Measurements from ENCODE around the gene PCSK5. TPM values are rescaled to one million over a fixed set of nuclear protein-coding genes. Genes with fewer than 3 reads are reported as not detected.

Gene PCSK5
- polyA plus RNA-seq, 1 donor (not counting 4 experiments of a cell fraction or from before 2014, with no cell fraction given): 1.9 TPM

DNA sequence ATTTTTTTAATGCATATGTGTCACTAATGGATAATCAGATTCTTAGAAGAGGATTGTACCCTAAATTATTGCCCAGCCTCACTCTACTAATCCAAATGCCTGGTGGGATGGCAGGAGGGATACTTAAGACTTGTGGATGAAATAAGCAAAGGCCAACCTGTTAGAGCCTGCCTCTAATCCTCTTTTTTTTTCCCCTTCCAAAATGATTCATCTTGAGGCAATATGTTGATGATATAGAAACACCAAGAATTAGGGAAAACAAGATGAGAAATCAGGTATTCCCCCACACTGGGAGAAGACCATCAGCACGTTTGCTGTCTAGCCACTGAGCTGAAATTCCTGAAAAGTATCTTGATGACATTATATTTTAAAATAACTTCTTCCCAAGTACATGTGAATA, 451.7 kb downstream of the PCSK5 start:
- no peak overlapping the region for H3K9ac ChIP-seq (ENCODE audit: control insufficient read depth, extremely low read depth, insufficient read depth, low read length)
- no peak for FAIRE-seq
- no peak overlapping the region for H2AFZ ChIP-seq (ENCODE audit: control insufficient read depth, low read length)
- no peaks in the 10 kb centered on the region for H3K9me3 ChIP-seq (ENCODE audit: control insufficient read depth, low read depth, low read length)
- no peaks in the 10 kb centered on the region for H3K4me1 ChIP-seq (ENCODE audit: control insufficient read depth, extremely low read depth, insufficient read depth, low read length)
- H3K27ac ChIP-seq (ENCODE audit: control insufficient read depth, insufficient read depth, low read length): no peak overlapping the region
- TF ChIP-seq EZH2 (IDR thresholded peaks at IDR 0.05; ENCODE audit: low read length): no peak
- no peak overlapping the region for H3K4me3 ChIP-seq (ENCODE audit: control insufficient read depth in 2 of 3, extremely low read depth in 1 of 3, insufficient read depth in 2 of 3, low read depth in 1 of 3, low read length in 3 of 3)
- no peaks in the 10 kb centered on the region for H3K9me1 ChIP-seq (ENCODE audit: control insufficient read depth, extremely low read depth, insufficient read depth, low read length)
- no peaks in the 10 kb centered on the region for H4K20me1 ChIP-seq (ENCODE audit: control insufficient read depth, extremely low read depth, insufficient read depth, low read length)
- H3K27me3 ChIP-seq (ENCODE audit: control insufficient read depth, extremely low read depth, insufficient read depth, low read length): no peaks in the 10 kb centered on the region
- H3K36me3 ChIP-seq (ENCODE audit: control insufficient read depth in 2 of 2, extremely low read depth in 1 of 2, insufficient read depth in 2 of 2, low read length in 2 of 2): no peaks in the 10 kb centered on the region
- no peaks in the 10 kb centered on the region for H3K79me2 ChIP-seq (ENCODE audit: control insufficient read depth, insufficient read depth, low read length)
- DNase-seq (ENCODE audit: low read depth, low spot score): no peak
- dilution Hi-C loops (cut with MboI; ENCODE audit: extremely low pct_ligation_motif_present, low sequenced_read_pairs): no loop called here
- H3K4me2 ChIP-seq (ENCODE audit: control insufficient read depth, extremely low read depth, insufficient read depth, low read depth, low read length): no peak overlapping the region

DNA sequence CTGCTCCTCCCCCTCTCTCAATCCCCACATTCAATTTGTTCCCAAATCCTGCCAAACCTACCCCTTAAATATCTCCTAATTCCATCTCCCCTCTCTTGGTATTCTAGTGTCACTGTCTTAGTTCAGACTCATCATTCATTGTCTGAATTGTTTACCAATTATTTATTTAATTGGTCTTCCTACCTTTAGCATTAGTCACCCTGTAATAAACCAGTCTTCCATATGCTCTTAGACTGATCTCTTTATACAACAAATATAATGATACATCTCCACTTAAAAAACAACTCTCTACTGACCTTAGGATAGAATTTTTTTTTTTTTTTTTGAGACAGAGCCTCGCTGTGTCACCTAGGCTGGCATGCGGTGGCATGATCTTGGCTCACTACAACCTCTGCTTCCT, 452.4 kb downstream of the PCSK5 start:
- no peak for FAIRE-seq
- dilution Hi-C loops (cut with MboI; ENCODE audit: extremely low pct_ligation_motif_present, low sequenced_read_pairs): no loop called here
- TF ChIP-seq EZH2 (IDR thresholded peaks at IDR 0.05; ENCODE audit: low read length): no peak
- TF ChIP-seq, protein P1, sequence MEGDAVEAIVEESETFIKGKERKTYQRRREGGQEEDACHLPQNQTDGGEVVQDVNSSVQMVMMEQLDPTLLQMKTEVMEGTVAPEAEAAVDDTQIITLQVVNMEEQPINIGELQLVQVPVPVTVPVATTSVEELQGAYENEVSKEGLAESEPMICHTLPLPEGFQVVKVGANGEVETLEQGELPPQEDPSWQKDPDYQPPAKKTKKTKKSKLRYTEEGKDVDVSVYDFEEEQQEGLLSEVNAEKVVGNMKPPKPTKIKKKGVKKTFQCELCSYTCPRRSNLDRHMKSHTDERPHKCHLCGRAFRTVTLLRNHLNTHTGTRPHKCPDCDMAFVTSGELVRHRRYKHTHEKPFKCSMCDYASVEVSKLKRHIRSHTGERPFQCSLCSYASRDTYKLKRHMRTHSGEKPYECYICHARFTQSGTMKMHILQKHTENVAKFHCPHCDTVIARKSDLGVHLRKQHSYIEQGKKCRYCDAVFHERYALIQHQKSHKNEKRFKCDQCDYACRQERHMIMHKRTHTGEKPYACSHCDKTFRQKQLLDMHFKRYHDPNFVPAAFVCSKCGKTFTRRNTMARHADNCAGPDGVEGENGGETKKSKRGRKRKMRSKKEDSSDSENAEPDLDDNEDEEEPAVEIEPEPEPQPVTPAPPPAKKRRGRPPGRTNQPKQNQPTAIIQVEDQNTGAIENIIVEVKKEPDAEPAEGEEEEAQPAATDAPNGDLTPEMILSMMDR (optimal IDR thresholded peaks at IDR 0.05 in 1 of 3, IDR thresholded peaks at IDR 0.05 in 1 of 3, conservative IDR thresholded peaks at IDR 0.05 in 1 of 3; ENCODE audit: extremely low read depth in 1 of 3, insufficient read depth in 2 of 3, low read length in 3 of 3): no peak

DNA sequence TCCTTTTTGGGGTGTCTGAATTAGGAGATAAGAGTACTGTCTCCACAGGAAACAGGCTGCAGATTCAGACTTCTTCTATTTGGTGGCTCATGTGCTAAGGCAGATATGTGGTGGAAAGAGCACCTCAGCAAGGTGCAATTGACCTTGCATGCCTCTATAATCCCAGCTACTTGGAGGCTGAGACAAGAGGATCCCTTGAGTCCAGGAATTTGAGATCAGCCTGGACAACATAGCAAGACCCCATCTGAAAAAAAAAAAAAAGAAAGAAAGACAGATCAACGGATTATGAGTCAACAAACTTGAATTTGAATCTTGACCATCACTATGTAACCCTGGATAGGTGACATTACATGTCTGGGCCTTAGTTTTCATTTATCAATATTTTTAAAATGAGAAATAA, 459.4 kb downstream of the PCSK5 start:
- H3K9ac ChIP-seq (ENCODE audit: control insufficient read depth, extremely low read depth, insufficient read depth, low read length): no peak overlapping the region
- DNase-seq (ENCODE audit: low read depth, low spot score) (no peak), FAIRE-seq (no peak)
- no peaks in the 10 kb centered on the region for H3K9me1 ChIP-seq (ENCODE audit: control insufficient read depth, extremely low read depth, insufficient read depth, low read length)
- no peak overlapping the region for H3K4me2 ChIP-seq (ENCODE audit: control insufficient read depth, extremely low read depth, insufficient read depth, low read depth, low read length)
- H3K9me3 ChIP-seq (ENCODE audit: control insufficient read depth, low read depth, low read length): no peaks in the 10 kb centered on the region
- no peaks in the 10 kb centered on the region for H3K36me3 ChIP-seq (ENCODE audit: control insufficient read depth in 2 of 2, extremely low read depth in 1 of 2, insufficient read depth in 2 of 2, low read length in 2 of 2)
- dilution Hi-C loops (cut with MboI; ENCODE audit: extremely low pct_ligation_motif_present, low sequenced_read_pairs): no loop called here
- no peak overlapping the region for H3K4me3 ChIP-seq (ENCODE audit: control insufficient read depth in 2 of 3, extremely low read depth in 1 of 3, insufficient read depth in 2 of 3, low read depth in 1 of 3, low read length in 3 of 3)
- TF ChIP-seq EZH2 (IDR thresholded peaks at IDR 0.05; ENCODE audit: low read length): no peak
- TF ChIP-seq, protein P1 (optimal IDR thresholded peaks at IDR 0.05 in 1 of 3, IDR thresholded peaks at IDR 0.05 in 1 of 3, conservative IDR thresholded peaks at IDR 0.05 in 1 of 3; ENCODE audit: extremely low read depth in 1 of 3, insufficient read depth in 2 of 3, low read length in 3 of 3): no peak
- no peaks in the 10 kb centered on the region for H3K4me1 ChIP-seq (ENCODE audit: control insufficient read depth, extremely low read depth, insufficient read depth, low read length)
- H3K79me2 ChIP-seq (ENCODE audit: control insufficient read depth, insufficient read depth, low read length): no peaks in the 10 kb centered on the region
- H2AFZ ChIP-seq (ENCODE audit: control insufficient read depth, low read length): no peak overlapping the region
- no peaks in the 10 kb centered on the region for H4K20me1 ChIP-seq (ENCODE audit: control insufficient read depth, extremely low read depth, insufficient read depth, low read length)
- no peak overlapping the region for H3K27ac ChIP-seq (ENCODE audit: control insufficient read depth, insufficient read depth, low read length)
- no peaks in the 10 kb centered on the region for H3K27me3 ChIP-seq (ENCODE audit: control insufficient read depth, extremely low read depth, insufficient read depth, low read length)

More for the DNA sequence above, 452.4 kb downstream of the PCSK5 start:
- Histone ChIP-seq H3K36me3 (ENCODE audit: control insufficient read depth in 2 of 2, extremely low read depth in 1 of 2, insufficient read depth in 2 of 2, low read length in 2 of 2) (no peaks in the 10 kb centered on the region), H3K9ac (ENCODE audit: control insufficient read depth, extremely low read depth, insufficient read depth, low read length) (no peak overlapping the region), H3K4me2 (ENCODE audit: control insufficient read depth, extremely low read depth, insufficient read depth, low read depth, low read length) (no peak overlapping the region), H4K20me1 (ENCODE audit: control insufficient read depth, extremely low read depth, insufficient read depth, low read length) (no peaks in the 10 kb centered on the region), H3K4me1 (ENCODE audit: control insufficient read depth, extremely low read depth, insufficient read depth, low read length) (no peaks in the 10 kb centered on the region), H3K4me3 (ENCODE audit: control insufficient read depth in 2 of 3, extremely low read depth in 1 of 3, insufficient read depth in 2 of 3, low read depth in 1 of 3, low read length in 3 of 3) (no peak overlapping the region), H3K27me3 (ENCODE audit: control insufficient read depth, extremely low read depth, insufficient read depth, low read length) (no peaks in the 10 kb centered on the region), H3K79me2 (ENCODE audit: control insufficient read depth, insufficient read depth, low read length) (no peaks in the 10 kb centered on the region), H2AFZ (ENCODE audit: control insufficient read depth, low read length) (no peak overlapping the region), H3K27ac (ENCODE audit: control insufficient read depth, insufficient read depth, low read length) (no peak overlapping the region), H3K9me1 (ENCODE audit: control insufficient read depth, extremely low read depth, insufficient read depth, low read length) (no peaks in the 10 kb centered on the region), H3K9me3 (ENCODE audit: control insufficient read depth, low read depth, low read length) (no peaks in the 10 kb centered on the region)
- DNase-seq (ENCODE audit: low read depth, low spot score): no peak
